Lower leg skin (tissue), 4 donors: ENCODE measurements around the gene CLK1. TPM values are rescaled to one million over a fixed set of nuclear protein-coding genes. Genes with fewer than 3 reads are reported as not detected.

Experiments
- DNase-seq, 2 donors: peaks; one replicate each; pipeline ENCODE4 v3.0.0-alpha.2; 2019; ENCODE audit warnings: low spot score in 2 of 2
- H3K4me3 ChIP-seq: fragments of 200-600 bp; sonication (generic); 2 replicates; pipeline ENCODE4 v1.5.1; 2017; ENCODE audit warnings: mild to moderate bottlenecking, low read depth; ENCODE audit not compliant: poor library complexity, severe bottlenecking
- POLR2A ChIP-seq, 2 donors: fragments of 450-650 bp; IDR thresholded peaks; one replicate each; pipeline ENCODE4 v1.6.1; 2016 to 2017; ENCODE audit warnings: antibody characterized with exemption in 2 of 2, mild to moderate bottlenecking in 1 of 2, moderate library complexity in 1 of 2
- WGBS, 2 donors: methylation state at CpG; one replicate each; pipeline ENCODE4 v1.1.5; 2018; 5-methylcytosine and 5-hydroxymethylcytosine counted together
- intact Hi-C: fragments of 100-400 bp; cut with DNase I; formaldehyde crosslinking; loops from one replicate; pipeline ENCODE4 v1.15.0; 2023; ENCODE audit warnings: low total_unique reads
- total RNA-seq, 4 donors: library from RNA; depleted of rRNA; stranded (reverse); fragments of >200 nt; gene quantifications; one replicate each; pipeline ENCODE4 v1.1.0, GENCODE V29; 2016
- TF ChIP-seq, protein P1 (sequence below), 3 donors: fragments of 450-650 bp; IDR thresholded peaks; one replicate each; pipeline ENCODE4 v1.5.1; 2016; ENCODE audit warnings: antibody characterized with exemption in 3 of 3, mild to moderate bottlenecking in 3 of 3, moderate library complexity in 2 of 3

Gene CLK1
- total RNA-seq, 4 donors from 2014 or later, result 86.0 to 307 (median 205) TPM

DNA sequence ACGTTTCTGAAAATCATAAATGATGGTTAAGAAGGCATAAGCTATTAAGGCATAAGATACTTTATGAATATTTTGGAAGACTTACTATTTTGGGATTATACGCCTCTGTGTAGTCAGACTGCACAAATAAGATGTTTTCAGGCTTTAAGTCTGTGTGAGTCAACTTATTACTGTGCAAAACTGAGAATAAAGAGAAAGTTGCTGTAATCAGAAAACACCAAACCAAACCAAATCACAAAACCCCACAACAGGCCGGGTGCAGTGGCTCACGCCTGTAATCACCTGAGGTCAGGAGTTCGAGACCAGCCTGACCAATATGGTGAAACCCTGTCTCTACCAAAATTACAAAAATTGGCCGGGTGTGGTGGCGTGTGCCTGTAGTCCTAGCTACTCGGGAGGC, 7.7 kb downstream of the CLK1 start:
- no peak overlapping the region for H3K4me3 ChIP-seq
- 91 to 94% methylated on average over 8 of the region's 8 CpGs for WGBS, 2 donors
- DNase-seq, result no peak
- TF ChIP-seq POLR2A (IDR thresholded peaks at IDR 0.05), result no peak
- TF ChIP-seq, protein P1, sequence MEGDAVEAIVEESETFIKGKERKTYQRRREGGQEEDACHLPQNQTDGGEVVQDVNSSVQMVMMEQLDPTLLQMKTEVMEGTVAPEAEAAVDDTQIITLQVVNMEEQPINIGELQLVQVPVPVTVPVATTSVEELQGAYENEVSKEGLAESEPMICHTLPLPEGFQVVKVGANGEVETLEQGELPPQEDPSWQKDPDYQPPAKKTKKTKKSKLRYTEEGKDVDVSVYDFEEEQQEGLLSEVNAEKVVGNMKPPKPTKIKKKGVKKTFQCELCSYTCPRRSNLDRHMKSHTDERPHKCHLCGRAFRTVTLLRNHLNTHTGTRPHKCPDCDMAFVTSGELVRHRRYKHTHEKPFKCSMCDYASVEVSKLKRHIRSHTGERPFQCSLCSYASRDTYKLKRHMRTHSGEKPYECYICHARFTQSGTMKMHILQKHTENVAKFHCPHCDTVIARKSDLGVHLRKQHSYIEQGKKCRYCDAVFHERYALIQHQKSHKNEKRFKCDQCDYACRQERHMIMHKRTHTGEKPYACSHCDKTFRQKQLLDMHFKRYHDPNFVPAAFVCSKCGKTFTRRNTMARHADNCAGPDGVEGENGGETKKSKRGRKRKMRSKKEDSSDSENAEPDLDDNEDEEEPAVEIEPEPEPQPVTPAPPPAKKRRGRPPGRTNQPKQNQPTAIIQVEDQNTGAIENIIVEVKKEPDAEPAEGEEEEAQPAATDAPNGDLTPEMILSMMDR (IDR thresholded peaks at IDR 0.05), result no peak
- intact Hi-C loops, result no loop called here

DNA sequence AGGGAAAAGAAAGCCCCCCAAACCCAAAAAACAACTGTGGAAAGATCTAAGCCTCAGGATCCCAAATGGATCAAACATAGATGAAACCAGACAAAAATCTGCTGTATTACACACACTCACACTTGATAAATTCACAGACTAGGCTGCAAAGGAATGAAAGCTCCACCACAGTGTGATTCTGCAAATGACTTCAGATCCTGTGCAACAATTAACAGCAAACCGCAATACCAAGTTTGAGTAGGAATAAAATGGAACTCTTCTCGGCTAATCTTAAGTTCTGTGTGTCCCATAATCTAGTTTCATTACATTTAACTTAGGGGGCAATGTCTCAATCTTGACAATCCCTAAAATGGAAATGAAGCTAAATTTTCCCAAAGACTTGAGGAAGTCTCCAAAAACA, 11.9 kb downstream of the CLK1 start:
- WGBS, 2 donors, result 95 to 97% methylated on average over 2 of the region's 2 CpGs
- intact Hi-C loops, result no loop called here

DNA sequence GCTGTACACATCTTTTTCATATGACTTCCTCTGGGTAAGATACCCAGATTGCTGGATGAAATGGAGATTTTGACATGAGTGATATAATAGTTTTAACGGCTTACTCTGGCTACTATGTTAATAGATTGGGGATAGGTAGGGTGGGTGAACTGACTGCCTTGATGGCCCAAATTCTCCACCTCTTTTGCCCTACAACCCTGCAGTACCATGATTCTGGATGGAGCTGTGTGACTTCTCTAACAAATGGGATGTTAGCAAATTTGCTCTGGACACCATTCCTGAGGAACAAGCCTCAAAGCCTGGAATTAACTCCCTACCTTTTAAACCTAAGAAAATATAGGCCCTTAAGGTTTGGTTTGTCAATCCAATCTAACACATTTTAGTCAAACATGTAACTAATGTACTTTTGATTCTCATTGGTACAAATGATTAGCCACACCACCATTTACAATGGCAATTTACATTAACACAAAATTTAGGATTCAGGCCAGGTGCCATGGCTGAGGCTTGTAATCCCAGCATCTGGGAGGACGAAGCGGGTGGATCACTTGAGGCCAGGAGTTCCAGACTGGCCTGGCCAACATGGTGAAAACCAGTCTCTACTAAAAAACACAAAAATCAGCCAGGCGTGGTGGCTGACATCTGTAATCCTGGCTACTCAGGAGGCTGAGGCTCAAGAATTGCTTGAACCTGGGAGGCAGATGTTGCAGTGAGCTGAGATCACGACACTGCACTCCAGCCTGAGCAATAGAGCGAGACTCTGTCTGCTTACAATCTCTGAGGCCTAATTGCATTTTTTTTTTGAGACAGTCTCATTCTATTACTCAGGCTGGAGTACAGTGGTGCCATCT, 12.8 kb downstream of the CLK1 start:
- no peak for TF ChIP-seq POLR2A (IDR thresholded peaks at IDR 0.05)
- TF ChIP-seq, protein P1 (IDR thresholded peaks at IDR 0.05), result no peak
- intact Hi-C loops, result no loop called here
- H3K4me3 ChIP-seq, result no peak overlapping the region
- WGBS, 2 donors, result 93 to 94% methylated on average over 6 of the region's 6 CpGs
- no peak for DNase-seq

More for the DNA sequence above, 11.9 kb downstream of the CLK1 start:
- no peak for DNase-seq
- no peak overlapping the region for H3K4me3 ChIP-seq
- TF ChIP-seq, protein P1 (IDR thresholded peaks at IDR 0.05), result no peak
- TF ChIP-seq POLR2A (IDR thresholded peaks at IDR 0.05), result no peak

DNA sequence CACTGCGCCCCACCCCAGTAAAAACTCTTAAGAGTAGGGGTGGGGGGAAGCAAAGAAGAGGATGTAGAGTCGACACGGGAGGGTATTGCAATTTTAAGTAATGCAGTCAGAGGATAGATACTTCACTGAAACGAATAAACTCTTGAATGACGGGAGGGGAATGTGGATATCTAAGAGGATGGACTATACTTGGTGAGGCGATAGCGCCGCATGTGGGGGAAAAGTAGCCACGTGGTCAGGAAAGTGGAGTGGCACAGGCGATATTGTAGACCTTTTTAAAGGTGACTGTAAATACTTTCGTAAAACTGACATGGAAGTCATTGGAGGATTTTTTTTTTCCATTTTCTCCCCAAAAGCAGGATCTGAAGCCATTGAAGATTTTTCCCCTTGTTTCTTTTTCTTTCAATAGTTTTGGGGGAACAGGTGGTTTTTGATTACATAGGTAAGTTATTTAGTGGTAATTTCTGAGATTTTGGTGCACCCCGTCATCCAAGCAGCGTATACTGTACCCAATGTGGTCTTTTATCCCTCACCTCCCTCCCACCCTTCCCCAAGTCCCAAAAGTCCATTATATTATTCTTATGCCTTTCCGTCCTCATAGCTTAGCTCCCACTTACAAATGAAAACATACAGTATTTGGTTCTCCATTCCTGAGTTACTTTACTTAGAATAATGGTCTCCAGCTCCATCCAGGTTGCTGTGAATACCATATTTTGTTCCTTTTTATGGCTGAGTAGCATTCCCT, 13.8 kb downstream of the CLK1 start:
- 89 to 90% methylated on average over 14 of the region's 14 CpGs for WGBS, 2 donors
- TF ChIP-seq POLR2A (IDR thresholded peaks at IDR 0.05), result no peak
- TF ChIP-seq, protein P1 (IDR thresholded peaks at IDR 0.05), result no peak
- no peak for DNase-seq
- H3K4me3 ChIP-seq, result no peak overlapping the region
- intact Hi-C loops, result no loop called here

DNA sequence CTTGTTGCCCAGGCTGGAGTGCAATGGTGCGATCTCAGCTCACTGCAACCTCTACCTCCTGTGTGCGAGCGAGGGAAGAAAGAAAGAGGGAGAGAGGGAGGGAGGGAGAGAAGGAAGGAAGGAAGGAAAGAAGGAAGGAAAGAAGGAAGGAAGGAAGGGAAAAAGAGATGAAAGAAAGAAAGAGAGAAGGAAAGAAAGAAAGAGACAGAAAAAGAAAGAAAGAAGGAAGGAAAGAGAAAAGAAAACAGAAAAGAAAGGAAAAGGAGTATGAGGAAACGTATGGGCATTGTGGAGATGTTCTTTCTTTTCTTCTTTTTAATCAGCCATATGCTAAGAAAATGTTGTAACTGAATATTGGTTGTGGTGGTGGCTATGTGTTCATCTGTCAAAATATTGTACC, 16.5 kb downstream of the CLK1 start:
- intact Hi-C loops, result no loop called here
- DNase-seq, result no peak
- TF ChIP-seq POLR2A (IDR thresholded peaks at IDR 0.05), result no peak
- TF ChIP-seq, protein P1 (IDR thresholded peaks at IDR 0.05), result no peak
- H3K4me3 ChIP-seq, result no peak overlapping the region
- WGBS, 2 donors, result 93 to 95% methylated on average over 4 of the region's 4 CpGs
